ENCODE measurements around the gene GPX1.

DNA sequence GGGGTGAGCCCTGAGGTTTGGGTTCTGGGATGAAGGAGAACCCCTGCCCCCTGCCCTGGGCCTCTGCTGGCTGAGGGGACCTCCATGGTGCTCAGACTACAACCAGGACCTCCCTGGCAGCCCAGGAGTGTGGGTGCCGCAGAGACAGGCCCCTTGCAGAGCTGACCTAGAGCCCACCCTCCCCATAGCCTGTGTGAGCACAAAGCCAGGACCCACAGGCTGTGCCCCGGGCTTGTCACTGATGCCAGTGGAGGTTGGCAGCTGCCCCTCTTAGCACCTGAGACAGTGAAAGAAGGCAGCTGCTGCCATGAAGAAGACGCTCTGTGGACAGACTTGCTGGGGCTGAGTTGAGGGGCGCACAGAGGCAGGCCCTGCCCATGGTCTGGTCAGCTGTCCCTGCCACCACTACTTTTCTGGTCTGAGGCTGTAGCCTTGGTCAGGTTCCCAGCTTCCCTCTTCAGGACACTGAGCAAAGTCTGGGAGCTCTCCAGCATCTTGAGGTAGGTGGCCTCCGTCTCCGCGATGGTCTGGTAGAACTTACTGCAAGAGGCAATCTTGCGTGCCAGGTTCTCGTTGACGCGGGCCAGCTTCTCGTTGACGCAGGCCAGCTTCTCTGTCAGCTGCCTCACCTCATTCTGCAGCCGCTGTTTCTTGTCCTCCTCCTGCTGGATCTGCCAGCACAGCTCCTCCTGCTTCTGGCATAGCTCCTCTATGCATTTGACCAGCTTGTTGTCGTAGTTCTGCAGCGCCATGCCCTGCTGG lies 41.3 kb downstream of the GPX1 start:
- TF ChIP-seq, protein P1, sequence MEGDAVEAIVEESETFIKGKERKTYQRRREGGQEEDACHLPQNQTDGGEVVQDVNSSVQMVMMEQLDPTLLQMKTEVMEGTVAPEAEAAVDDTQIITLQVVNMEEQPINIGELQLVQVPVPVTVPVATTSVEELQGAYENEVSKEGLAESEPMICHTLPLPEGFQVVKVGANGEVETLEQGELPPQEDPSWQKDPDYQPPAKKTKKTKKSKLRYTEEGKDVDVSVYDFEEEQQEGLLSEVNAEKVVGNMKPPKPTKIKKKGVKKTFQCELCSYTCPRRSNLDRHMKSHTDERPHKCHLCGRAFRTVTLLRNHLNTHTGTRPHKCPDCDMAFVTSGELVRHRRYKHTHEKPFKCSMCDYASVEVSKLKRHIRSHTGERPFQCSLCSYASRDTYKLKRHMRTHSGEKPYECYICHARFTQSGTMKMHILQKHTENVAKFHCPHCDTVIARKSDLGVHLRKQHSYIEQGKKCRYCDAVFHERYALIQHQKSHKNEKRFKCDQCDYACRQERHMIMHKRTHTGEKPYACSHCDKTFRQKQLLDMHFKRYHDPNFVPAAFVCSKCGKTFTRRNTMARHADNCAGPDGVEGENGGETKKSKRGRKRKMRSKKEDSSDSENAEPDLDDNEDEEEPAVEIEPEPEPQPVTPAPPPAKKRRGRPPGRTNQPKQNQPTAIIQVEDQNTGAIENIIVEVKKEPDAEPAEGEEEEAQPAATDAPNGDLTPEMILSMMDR (conservative IDR thresholded peaks at IDR 0.05; ENCODE audit: low read depth, low read length) = no peak
- TF ChIP-seq EZH2 (IDR thresholded peaks at IDR 0.05; ENCODE audit: borderline replicate concordance, low read depth, low read length, poor library complexity, severe bottlenecking) = no peak
